Measurements from ENCODE around the gene DBNDD1. TPM values are rescaled to one million over a fixed set of nuclear protein-coding genes. Genes with fewer than 3 reads are reported as not detected.

Gene DBNDD1
- total RNA-seq, 1 donor from 2014 or later, result 4.2 TPM

- TF ChIP-seq, protein P1, sequence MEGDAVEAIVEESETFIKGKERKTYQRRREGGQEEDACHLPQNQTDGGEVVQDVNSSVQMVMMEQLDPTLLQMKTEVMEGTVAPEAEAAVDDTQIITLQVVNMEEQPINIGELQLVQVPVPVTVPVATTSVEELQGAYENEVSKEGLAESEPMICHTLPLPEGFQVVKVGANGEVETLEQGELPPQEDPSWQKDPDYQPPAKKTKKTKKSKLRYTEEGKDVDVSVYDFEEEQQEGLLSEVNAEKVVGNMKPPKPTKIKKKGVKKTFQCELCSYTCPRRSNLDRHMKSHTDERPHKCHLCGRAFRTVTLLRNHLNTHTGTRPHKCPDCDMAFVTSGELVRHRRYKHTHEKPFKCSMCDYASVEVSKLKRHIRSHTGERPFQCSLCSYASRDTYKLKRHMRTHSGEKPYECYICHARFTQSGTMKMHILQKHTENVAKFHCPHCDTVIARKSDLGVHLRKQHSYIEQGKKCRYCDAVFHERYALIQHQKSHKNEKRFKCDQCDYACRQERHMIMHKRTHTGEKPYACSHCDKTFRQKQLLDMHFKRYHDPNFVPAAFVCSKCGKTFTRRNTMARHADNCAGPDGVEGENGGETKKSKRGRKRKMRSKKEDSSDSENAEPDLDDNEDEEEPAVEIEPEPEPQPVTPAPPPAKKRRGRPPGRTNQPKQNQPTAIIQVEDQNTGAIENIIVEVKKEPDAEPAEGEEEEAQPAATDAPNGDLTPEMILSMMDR (IDR thresholded peaks at IDR 0.05), result no peak
- Histone ChIP-seq H3K4me1 (peaks cover 36% of the 10 kb centered on the region), H3K27ac (no peak overlapping the region), H3K27me3 (ENCODE audit: low read depth) (peaks cover 10% of the 10 kb centered on the region), H3K9me3 (no peaks in the 10 kb centered on the region), H3K36me3 (no peaks in the 10 kb centered on the region), H3K4me3 (no peak overlapping the region)
- ATAC-seq, result no peak
- no peak for DNase-seq
- intact Hi-C loops (cut with DNase I), result no loop called here
Observed at GRCh38 chr16:90020838-90021382, 1.7 kb upstream of the DBNDD1 start.

DNA sequence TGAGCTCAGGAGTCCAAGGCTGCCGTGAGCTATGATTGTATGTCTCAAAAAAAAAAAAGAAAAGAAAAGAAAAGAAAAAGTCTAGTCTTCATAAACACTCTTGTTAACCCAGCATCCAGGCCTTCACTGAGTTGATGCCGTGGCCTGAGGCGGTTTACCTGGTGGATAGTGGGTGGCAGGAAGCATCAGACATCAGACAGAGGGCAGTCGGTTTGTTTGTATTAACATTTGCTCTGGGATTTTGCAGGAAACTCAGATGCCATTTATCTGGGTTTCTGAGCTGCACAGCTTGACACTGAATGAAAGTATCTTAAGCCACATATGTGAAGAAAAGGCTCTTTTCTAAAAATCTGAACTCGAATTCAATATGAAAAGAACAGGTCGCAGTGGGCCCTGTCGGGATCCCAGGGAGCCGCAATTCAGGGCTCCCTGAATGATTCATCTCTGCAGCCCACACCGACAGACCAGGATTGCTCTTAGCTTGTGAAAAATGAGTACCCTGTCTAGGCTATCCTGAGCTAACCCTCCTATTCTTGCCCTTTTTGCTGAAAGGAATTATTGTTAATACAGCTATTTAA, 1.1 kb upstream of the DBNDD1 start:
- Histone ChIP-seq H3K4me1 (peaks cover 36% of the 10 kb centered on the region), H3K36me3 (no peaks in the 10 kb centered on the region), H3K9me3 (no peaks in the 10 kb centered on the region), H3K27me3 (ENCODE audit: low read depth) (peaks cover 10% of the 10 kb centered on the region), H3K4me3 (peak overlapping the region; percentile 64), H3K27ac (peak overlapping the region; percentile 46)
- intact Hi-C loops (cut with DNase I), result no loop called here
- TF ChIP-seq, protein P1 (IDR thresholded peaks at IDR 0.05), result no peak
- DNase-seq (no peak), ATAC-seq (no peak)

GRCh38 chr16:90019543-90020259, 445 bp upstream of the DBNDD1 start:
- intact Hi-C loops (cut with DNase I), result no loop called here
- Histone ChIP-seq H3K36me3 (no peaks in the 10 kb centered on the region), H3K9me3 (no peaks in the 10 kb centered on the region), H3K27ac (peak overlapping the region; percentile 46), H3K27me3 (ENCODE audit: low read depth) (peaks cover 10% of the 10 kb centered on the region), H3K4me3 (peak overlapping the region; percentile 64), H3K4me1 (peaks cover 36% of the 10 kb centered on the region)
- ATAC-seq, result peak; percentile 60 to 73
- DNase-seq, result peak; percentile 62
- TF ChIP-seq, protein P1 (IDR thresholded peaks at IDR 0.05), result no peak

DNA sequence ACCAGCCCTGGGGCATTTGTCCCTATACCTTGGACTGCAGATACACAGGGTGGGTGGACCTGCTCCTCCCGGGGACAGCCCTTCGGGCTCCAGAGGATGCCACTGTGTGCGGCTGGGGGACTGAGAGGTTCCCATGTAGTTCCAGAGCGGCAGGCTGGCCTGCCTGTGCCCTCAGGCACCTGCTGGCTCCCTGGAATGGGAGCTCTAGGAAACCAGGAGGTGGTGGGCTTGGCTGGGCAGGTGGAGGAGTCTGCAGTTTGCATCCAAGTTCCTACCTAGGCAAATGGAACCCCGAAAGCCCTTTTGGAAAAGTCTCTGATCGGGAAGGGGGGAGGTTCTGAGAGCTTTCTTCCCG, 982 bp downstream of the DBNDD1 start:
- TF ChIP-seq, protein P1 (IDR thresholded peaks at IDR 0.05), result no peak
- intact Hi-C loops (cut with DNase I), result no loop called here
- peaks cover 10% of the 10 kb centered on the region for H3K27me3 ChIP-seq (ENCODE audit: low read depth)
- no peak for DNase-seq
- H3K4me1 ChIP-seq, result peaks cover 33% of the 10 kb centered on the region
- H3K4me3 ChIP-seq, result peak overlapping the region; percentile 64
- H3K9me3 ChIP-seq, result no peaks in the 10 kb centered on the region
- no peak overlapping the region for H3K27ac ChIP-seq
- no peaks in the 10 kb centered on the region for H3K36me3 ChIP-seq
- no peak for ATAC-seq

- intact Hi-C loops (cut with DNase I), result no loop called here
- H3K27me3 ChIP-seq (ENCODE audit: low read depth), result peaks cover 10% of the 10 kb centered on the region
- no peaks in the 10 kb centered on the region for H3K9me3 ChIP-seq
- no peak for DNase-seq
- no peak overlapping the region for H3K27ac ChIP-seq
- no peak for ATAC-seq
- H3K4me3 ChIP-seq, result no peak overlapping the region
- H3K4me1 ChIP-seq, result peaks cover 19% of the 10 kb centered on the region
- H3K36me3 ChIP-seq, result no peaks in the 10 kb centered on the region
- TF ChIP-seq, protein P1 (IDR thresholded peaks at IDR 0.05), result no peak
Observed at GRCh38 chr16:90016339-90016950, 2.8 kb downstream of the DBNDD1 start.
